Right lobe of liver (tissue), 4 donors: ENCODE measurements around the gene PDP2.

Source experiments
- POLR2A ChIP-seq: fragments of 450-650 bp; IDR thresholded peaks from one replicate; pipeline ENCODE4 v1.6.1; 2017; ENCODE audit warnings: antibody characterized with exemption, mild to moderate bottlenecking
- TF ChIP-seq, protein P1 (sequence below), 4 donors: fragments of 200-600 bp in 3 of 4; fragments of 450-650 bp in 1 of 4; IDR thresholded peaks; one replicate each; pipeline versions ENCODE4 v1.5.1 to v1.8.0; 2016 to 2022; ENCODE audit warnings: antibody characterized with exemption in 4 of 4, mild to moderate bottlenecking in 2 of 4
- donor health status: DM: no; HTN: no; CAD: no.
- donor health status: DM: no; HTN: no; CAD: no.
- donor health status: DM: no; HTN: yes; CAD: no.

DNA sequence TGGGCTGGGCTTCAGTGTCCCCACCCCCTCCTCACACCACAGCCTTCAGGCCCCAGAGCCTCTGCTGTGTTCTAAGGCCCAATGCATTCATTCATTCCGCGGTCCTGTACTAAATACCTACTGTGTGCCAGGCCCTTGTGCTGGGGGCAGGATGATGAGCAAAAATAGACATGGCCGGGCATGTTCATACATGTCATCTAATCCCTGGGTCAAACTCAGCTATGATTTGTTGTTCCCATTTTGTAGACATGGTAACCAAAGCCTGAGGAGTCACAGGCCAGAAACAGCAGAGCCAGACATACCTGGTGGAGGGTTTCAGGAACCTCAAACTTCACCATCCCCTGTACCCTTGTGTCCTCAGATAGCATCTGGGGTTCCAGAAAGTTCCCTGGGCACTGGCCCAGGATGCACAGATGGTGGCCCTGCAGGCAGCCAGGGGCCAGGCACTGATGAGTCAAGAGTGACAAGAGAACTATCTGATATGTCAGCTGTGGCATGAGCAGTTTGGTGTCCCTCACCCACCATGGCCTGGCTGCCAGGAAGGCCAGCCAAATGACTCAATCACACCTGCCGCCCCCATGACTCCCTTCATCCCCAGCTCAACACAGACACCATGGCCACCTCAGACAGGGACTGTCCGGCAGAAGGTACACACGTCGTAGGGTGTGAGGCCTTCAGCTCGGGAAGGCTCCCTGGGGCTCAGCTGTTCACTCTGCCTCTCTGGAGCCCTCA lies 47.8 kb downstream of the PDP2 start:
- no peak for TF ChIP-seq POLR2A
- TF ChIP-seq, protein P1, sequence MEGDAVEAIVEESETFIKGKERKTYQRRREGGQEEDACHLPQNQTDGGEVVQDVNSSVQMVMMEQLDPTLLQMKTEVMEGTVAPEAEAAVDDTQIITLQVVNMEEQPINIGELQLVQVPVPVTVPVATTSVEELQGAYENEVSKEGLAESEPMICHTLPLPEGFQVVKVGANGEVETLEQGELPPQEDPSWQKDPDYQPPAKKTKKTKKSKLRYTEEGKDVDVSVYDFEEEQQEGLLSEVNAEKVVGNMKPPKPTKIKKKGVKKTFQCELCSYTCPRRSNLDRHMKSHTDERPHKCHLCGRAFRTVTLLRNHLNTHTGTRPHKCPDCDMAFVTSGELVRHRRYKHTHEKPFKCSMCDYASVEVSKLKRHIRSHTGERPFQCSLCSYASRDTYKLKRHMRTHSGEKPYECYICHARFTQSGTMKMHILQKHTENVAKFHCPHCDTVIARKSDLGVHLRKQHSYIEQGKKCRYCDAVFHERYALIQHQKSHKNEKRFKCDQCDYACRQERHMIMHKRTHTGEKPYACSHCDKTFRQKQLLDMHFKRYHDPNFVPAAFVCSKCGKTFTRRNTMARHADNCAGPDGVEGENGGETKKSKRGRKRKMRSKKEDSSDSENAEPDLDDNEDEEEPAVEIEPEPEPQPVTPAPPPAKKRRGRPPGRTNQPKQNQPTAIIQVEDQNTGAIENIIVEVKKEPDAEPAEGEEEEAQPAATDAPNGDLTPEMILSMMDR (IDR thresholded peaks at IDR 0.05) = no peak
